Suprapubic skin (tissue), 4 donors: Measurements from ENCODE around the gene CCBE1. TPM values are rescaled to one million over a fixed set of nuclear protein-coding genes. Genes with fewer than 3 reads are reported as not detected.

Source experiments
- DNase-seq, 2 donors: peaks; one replicate each; pipeline ENCODE4 v3.0.0-alpha.2; 2019; ENCODE audit warnings: low spot score in 2 of 2
- H3K27ac ChIP-seq: fragments of 200-600 bp; sonication (generic); one replicate; pipeline ENCODE4 v1.5.1; 2019
- H3K27me3 ChIP-seq: fragments of 200-600 bp; sonication (generic); one replicate; pipeline ENCODE4 v1.5.1; 2019
- H3K36me3 ChIP-seq: fragments of 200-600 bp; sonication (generic); one replicate; pipeline ENCODE4 v1.5.1; 2019
- H3K4me1 ChIP-seq: fragments of 200-600 bp; sonication (generic); one replicate; pipeline ENCODE4 v1.5.1; 2019
- H3K4me3 ChIP-seq: fragments of 200-600 bp; sonication (generic); one replicate; pipeline ENCODE4 v1.5.1; 2019; ENCODE audit warnings: mild to moderate bottlenecking
- H3K9me3 ChIP-seq: fragments of 200-600 bp; sonication (generic); one replicate; pipeline ENCODE4 v1.5.1; 2019
- EP300 ChIP-seq: sonication (generic); formaldehyde crosslinking; IDR thresholded peaks from one replicate; pipeline ENCODE4 v1.6.1; 2017; ENCODE audit warnings: antibody characterized with exemption
- POLR2A ChIP-seq, 2 donors: fragments of 450-650 bp; IDR thresholded peaks; one replicate each; pipeline ENCODE4 v1.6.1; 2017; ENCODE audit warnings: antibody characterized with exemption in 2 of 2, mild to moderate bottlenecking in 2 of 2, moderate library complexity in 2 of 2
- POLR2AphosphoS5 ChIP-seq, 3 donors: sonication (generic); formaldehyde crosslinking; IDR thresholded peaks; one replicate each; pipeline ENCODE4 v1.6.1; 2017; ENCODE audit warnings: antibody characterized with exemption in 3 of 3
- WGBS: methylation state at CpG from one replicate; pipeline ENCODE4 v1.1.5; 2018; 5-methylcytosine and 5-hydroxymethylcytosine counted together
- total RNA-seq, 4 donors: library from RNA; depleted of rRNA; stranded (reverse); fragments of >200 nt; gene quantifications; one replicate each; pipeline ENCODE4 v1.1.0, GENCODE V29; 2016
- TF ChIP-seq, protein P1 (sequence below), 2 donors: fragments of 200-600 bp in 1 of 2; fragments of 450-650 bp in 1 of 2; sonication (generic) in 1 of 2; IDR thresholded peaks; one replicate each; pipeline ENCODE4 v1.5.1; 2016 to 2019; ENCODE audit warnings: antibody characterized with exemption in 2 of 2, mild to moderate bottlenecking in 1 of 2, moderate library complexity in 1 of 2

CCBE1 gene
- total RNA-seq, 4 donors from 2014 or later: 0.81 to 3.7 (median 1.7) TPM

DNA sequence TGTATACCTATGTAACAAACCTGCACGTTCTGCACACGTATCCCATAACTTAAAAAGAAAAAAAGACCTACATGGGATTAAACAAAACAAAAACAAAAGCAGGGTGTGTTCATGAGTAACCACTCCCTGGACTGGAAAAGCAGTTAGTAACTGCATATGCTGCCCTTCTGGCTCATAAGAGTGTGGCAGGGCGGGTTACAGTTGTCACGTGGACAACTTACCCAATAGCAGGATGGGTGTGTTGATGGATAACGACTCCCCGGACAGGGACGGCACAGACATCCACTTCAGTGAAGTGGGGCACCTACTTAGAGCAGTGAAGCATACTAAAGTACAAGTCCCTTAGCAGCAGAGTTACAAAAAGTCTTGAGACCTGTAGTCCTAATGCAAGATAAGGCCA, 136.7 kb downstream of the CCBE1 start:
- H3K27me3 ChIP-seq: no peaks in the 10 kb centered on the region
- peaks cover 15% of the 10 kb centered on the region for H3K4me1 ChIP-seq
- TF ChIP-seq, protein P1, sequence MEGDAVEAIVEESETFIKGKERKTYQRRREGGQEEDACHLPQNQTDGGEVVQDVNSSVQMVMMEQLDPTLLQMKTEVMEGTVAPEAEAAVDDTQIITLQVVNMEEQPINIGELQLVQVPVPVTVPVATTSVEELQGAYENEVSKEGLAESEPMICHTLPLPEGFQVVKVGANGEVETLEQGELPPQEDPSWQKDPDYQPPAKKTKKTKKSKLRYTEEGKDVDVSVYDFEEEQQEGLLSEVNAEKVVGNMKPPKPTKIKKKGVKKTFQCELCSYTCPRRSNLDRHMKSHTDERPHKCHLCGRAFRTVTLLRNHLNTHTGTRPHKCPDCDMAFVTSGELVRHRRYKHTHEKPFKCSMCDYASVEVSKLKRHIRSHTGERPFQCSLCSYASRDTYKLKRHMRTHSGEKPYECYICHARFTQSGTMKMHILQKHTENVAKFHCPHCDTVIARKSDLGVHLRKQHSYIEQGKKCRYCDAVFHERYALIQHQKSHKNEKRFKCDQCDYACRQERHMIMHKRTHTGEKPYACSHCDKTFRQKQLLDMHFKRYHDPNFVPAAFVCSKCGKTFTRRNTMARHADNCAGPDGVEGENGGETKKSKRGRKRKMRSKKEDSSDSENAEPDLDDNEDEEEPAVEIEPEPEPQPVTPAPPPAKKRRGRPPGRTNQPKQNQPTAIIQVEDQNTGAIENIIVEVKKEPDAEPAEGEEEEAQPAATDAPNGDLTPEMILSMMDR (IDR thresholded peaks at IDR 0.05): no peak
- TF ChIP-seq POLR2AphosphoS5 (IDR thresholded peaks at IDR 0.05) (no peak), EP300 (no peak), POLR2A (IDR thresholded peaks at IDR 0.05) (no peak)
- no peak overlapping the region for H3K27ac ChIP-seq
- no peaks in the 10 kb centered on the region for H3K9me3 ChIP-seq
- DNase-seq: no peak
- 74% methylated on average over 7 of the region's 7 CpGs for WGBS
- no peak overlapping the region for H3K4me3 ChIP-seq
- H3K36me3 ChIP-seq: no peaks in the 10 kb centered on the region

- H3K4me1 ChIP-seq: peaks cover 18% of the 10 kb centered on the region
- no peak overlapping the region for H3K27ac ChIP-seq
- no peak overlapping the region for H3K4me3 ChIP-seq
- no peaks in the 10 kb centered on the region for H3K36me3 ChIP-seq
- no peaks in the 10 kb centered on the region for H3K9me3 ChIP-seq
- whole genome bisulfite sequencing: 87% methylated on average over 5 of the region's 7 CpGs
- TF ChIP-seq, protein P1 (IDR thresholded peaks at IDR 0.05): no peak
- no peak for TF ChIP-seq EP300
- TF ChIP-seq POLR2A (IDR thresholded peaks at IDR 0.05): no peak
- TF ChIP-seq POLR2AphosphoS5 (IDR thresholded peaks at IDR 0.05): no peak
- DNase-seq: no peak
- H3K27me3 ChIP-seq: no peaks in the 10 kb centered on the region
Measured at GRCh38 chr18:59559528-59559927, 137.7 kb downstream of the CCBE1 start.

DNA sequence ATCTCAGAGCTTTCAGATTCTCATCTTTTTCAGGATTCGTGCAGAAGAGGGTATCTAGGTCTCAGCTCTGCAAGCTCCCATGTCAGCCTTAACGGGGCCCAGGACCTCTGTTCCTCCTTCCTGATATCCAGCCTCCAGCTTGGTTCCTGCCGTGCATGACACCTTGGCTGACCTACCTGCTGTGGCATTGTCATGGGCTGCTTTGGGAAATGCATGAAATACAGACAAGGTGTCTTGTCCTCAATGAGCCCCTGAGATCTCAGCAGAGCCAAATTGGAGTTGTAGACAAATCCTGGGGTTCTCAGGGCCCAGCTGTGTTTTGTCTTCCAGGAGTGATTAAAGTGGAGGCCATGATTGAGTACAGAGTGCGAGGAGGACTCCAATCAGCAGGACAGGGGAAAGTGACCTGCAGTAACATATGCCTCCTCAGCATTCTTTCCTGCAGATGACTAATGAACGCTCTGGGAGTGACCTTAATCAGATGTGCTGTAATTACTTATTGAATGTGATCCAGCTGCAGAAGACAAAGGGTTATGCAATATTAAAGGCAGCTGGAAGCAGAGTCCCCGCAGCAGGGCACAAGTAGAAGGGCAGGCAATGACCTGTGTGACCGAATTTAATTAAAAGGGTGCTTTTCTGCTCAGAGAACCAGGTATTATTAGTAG, 141.1 kb downstream of the CCBE1 start:
- Histone ChIP-seq H3K27ac (no peak overlapping the region), H3K36me3 (no peaks in the 10 kb centered on the region), H3K4me1 (peaks cover 18% of the 10 kb centered on the region), H3K27me3 (no peaks in the 10 kb centered on the region), H3K9me3 (no peaks in the 10 kb centered on the region), H3K4me3 (no peak overlapping the region)
- WGBS: 52% methylated on average over 7 of the region's 7 CpGs
- TF ChIP-seq, protein P1 (IDR thresholded peaks at IDR 0.05): no peak
- TF ChIP-seq POLR2AphosphoS5 (IDR thresholded peaks at IDR 0.05): peak in 1 of 3 donors; percentile 27
- DNase-seq: no peak

GRCh38 chr18:59554796-59555335, 142.4 kb downstream of the CCBE1 start:
- H3K27me3 ChIP-seq: no peaks in the 10 kb centered on the region
- no peak overlapping the region for H3K4me3 ChIP-seq
- no peak overlapping the region for H3K27ac ChIP-seq
- H3K9me3 ChIP-seq: no peaks in the 10 kb centered on the region
- H3K36me3 ChIP-seq: no peaks in the 10 kb centered on the region
- TF ChIP-seq EP300: no peak
- TF ChIP-seq POLR2A (IDR thresholded peaks at IDR 0.05): no peak
- TF ChIP-seq, protein P1 (IDR thresholded peaks at IDR 0.05): no peak
- TF ChIP-seq POLR2AphosphoS5 (IDR thresholded peaks at IDR 0.05): no peak
- WGBS: 65% methylated on average over 2 of the region's 2 CpGs
- H3K4me1 ChIP-seq: peaks cover 24% of the 10 kb centered on the region
- DNase-seq: no peak

DNA sequence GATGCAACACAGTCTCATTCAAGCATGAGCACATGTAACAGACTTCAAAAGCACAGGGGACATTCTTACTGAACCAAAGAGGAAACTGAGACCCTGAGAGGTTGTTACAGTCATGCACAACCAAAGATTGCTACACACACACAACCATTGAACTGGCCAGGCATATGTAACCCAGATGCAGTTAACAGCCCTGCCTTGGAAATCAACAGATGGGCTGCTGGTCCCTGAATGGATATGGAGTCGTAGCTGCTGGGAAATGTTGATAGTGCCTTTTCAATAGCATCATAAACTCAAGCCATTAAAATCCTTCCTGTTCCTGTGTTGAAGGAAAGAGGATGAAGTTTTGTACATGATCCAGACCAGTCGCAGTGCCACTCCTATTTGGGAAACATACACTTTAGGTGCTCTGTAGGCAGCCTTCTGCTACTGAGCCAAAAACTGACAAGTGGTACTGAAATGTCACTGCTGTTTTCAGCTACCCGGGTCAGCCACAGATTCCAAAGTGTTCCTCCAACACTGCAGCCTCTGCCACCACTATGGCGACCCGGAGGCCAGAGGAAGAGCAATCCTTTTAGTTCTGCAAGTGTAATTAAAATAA, 143.9 kb downstream of the CCBE1 start:
- Histone ChIP-seq H3K9me3 (no peaks in the 10 kb centered on the region), H3K36me3 (no peaks in the 10 kb centered on the region), H3K4me1 (peaks cover 24% of the 10 kb centered on the region), H3K27ac (no peak overlapping the region), H3K27me3 (no peaks in the 10 kb centered on the region), H3K4me3 (no peak overlapping the region)
- DNase-seq: no peak
- 70% methylated on average over 5 of the region's 5 CpGs for WGBS
- TF ChIP-seq POLR2A (IDR thresholded peaks at IDR 0.05) (no peak), EP300 (no peak), POLR2AphosphoS5 (IDR thresholded peaks at IDR 0.05) (no peak)
- TF ChIP-seq, protein P1 (IDR thresholded peaks at IDR 0.05): no peak
